Colonic mucosa (tissue), 4 donors: ENCODE data around the gene USH2A. TPM values are rescaled to one million over a fixed set of nuclear protein-coding genes. Genes with fewer than 3 reads are reported as not detected.
A peak's percentile ranks its signal among the peaks of the same experiment; 100 is the strongest.

ENCODE experiments used
- DNase-seq: peaks from one replicate; pipeline ENCODE4 v3.0.0-alpha.2; 2020
- H3K27ac ChIP-seq: fragments of 200-600 bp; one replicate; pipeline ENCODE4 v1.8.0; 2021
- H3K27me3 ChIP-seq: fragments of 200-600 bp; one replicate; pipeline ENCODE4 v1.8.0; 2021
- H3K36me3 ChIP-seq: fragments of 200-600 bp; one replicate; pipeline ENCODE4 v1.8.0; 2021
- H3K4me1 ChIP-seq: fragments of 200-600 bp; one replicate; pipeline ENCODE4 v1.8.0; 2021; ENCODE audit warnings: mild to moderate bottlenecking
- H3K4me3 ChIP-seq: fragments of 200-600 bp; one replicate; pipeline ENCODE4 v1.8.0; 2021
- H3K9ac ChIP-seq, 2 donors: one replicate each; pipeline ENCODE4 v1.7.0; 2013; ENCODE audit warnings: control low read depth in 2 of 2, low read depth in 2 of 2, low read length in 2 of 2
- H3K9me3 ChIP-seq: fragments of 200-600 bp; one replicate; pipeline ENCODE4 v1.8.0; 2021
- CTCF ChIP-seq: fragments of 200-600 bp; IDR thresholded peaks from one replicate; pipeline ENCODE4 v1.8.0; 2022; ENCODE audit warnings: antibody characterized with exemption, mild to moderate bottlenecking
- intact Hi-C: fragments of 100-400 bp; cut with DNase I; formaldehyde crosslinking; loops from one replicate; pipeline ENCODE4 v1.14.1; 2022
- total RNA-seq, 2 donors: library from RNA; stranded (reverse); fragmentation: NEBNext Ultra II Directional in 1 of 2; extraction: Animal tissue kit (Norgen Biotek cat#: 25700) in 1 of 2; gene quantifications; one replicate each; pipeline ENCODE4 v1.2.1, GENCODE V29; 2021
- donor health status: healthy.
- donor health status: DM: no; HTN: no; CAD: no.
- donor health status: DM: no; HTN: no; CAD: no.

USH2A gene
- total RNA-seq, 2 donors from 2014 or later: 0.02 TPM; not detected in 1

DNA sequence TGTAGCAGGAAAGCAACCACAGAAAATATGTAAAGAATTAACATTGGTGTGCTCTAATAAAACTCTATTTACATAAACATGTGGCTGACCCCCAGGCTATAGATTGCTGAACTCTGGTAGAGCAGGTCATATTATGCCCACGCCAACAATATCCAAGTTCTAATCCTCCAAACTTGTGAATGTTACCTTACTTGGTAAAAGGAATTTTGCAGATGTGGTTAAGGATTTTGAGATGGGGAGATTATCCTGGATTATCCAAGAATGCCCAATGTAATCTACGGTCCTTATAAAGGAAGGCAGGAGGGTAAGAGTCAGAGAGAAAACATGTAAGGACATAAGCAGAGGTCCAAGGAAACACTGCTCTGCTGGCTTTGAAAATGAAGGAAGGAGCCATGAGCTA is 201.0 kb downstream of the USH2A start:
- Histone ChIP-seq H3K4me3 (no peak overlapping the region), H3K27me3 (no peaks in the 10 kb centered on the region), H3K27ac (no peak overlapping the region), H3K36me3 (no peaks in the 10 kb centered on the region), H3K9me3 (no peaks in the 10 kb centered on the region), H3K4me1 (no peaks in the 10 kb centered on the region), H3K9ac (no peak overlapping the region)
- intact Hi-C loops: no loop called here
- no peak for DNase-seq
- no peak for TF ChIP-seq CTCF

GRCh38 chr1:216221260-216221700 is 202.0 kb downstream of the USH2A start:
- Histone ChIP-seq H3K27ac (no peak overlapping the region), H3K9ac (no peak overlapping the region), H3K9me3 (no peaks in the 10 kb centered on the region), H3K4me3 (peak overlapping the region; percentile 24), H3K27me3 (no peaks in the 10 kb centered on the region), H3K36me3 (no peaks in the 10 kb centered on the region), H3K4me1 (no peaks in the 10 kb centered on the region)
- DNase-seq: peak; percentile 57
- peak; percentile 45 for TF ChIP-seq CTCF
- intact Hi-C loops: no loop called here

DNA sequence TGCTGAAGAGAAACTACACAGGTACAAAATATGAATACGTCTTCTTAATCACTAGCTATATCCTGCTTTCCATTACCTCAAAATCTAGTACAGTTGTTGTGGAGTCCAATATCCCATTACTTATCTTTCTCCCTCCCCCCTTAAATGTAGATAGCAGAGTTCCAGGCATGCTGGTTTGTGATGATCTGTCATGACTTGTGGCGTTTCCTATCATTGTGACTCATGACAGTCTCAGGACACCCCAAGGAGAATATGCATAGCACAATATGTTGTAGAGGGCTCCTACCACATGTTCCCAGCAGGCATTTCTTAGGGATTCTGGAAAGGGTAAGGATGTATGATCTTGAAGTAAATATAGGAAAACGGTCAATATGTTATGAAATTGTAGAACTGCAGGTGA is 206.9 kb downstream of the USH2A start:
- H3K4me1 ChIP-seq: no peaks in the 10 kb centered on the region
- H3K27ac ChIP-seq: no peak overlapping the region
- no peak overlapping the region for H3K9ac ChIP-seq
- H3K36me3 ChIP-seq: no peaks in the 10 kb centered on the region
- H3K27me3 ChIP-seq: no peaks in the 10 kb centered on the region
- H3K9me3 ChIP-seq: no peaks in the 10 kb centered on the region
- no peak for DNase-seq
- intact Hi-C loops: no loop called here
- H3K4me3 ChIP-seq: no peak overlapping the region
- TF ChIP-seq CTCF: no peak

DNA sequence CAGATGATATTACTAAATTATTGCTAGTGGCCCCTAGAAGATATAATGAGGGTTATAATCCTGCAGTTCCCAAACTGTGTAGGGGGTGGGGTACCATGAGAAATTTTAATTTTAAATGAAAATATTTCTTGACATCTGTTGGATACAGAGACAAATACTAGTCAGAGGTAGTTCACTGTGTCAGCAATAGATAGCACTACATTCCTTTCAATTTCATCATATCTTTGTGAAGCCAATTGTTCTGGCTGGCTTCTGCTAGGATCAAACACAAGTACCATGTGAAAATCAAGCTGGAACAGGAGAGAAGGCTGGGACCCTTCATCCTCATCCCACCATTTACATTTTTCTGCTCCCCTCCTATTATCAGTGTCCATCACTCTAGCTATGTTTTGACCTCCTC is 208.1 kb downstream of the USH2A start:
- no peak overlapping the region for H3K27ac ChIP-seq
- no peaks in the 10 kb centered on the region for H3K36me3 ChIP-seq
- H3K9ac ChIP-seq: no peak overlapping the region
- H3K9me3 ChIP-seq: no peaks in the 10 kb centered on the region
- intact Hi-C loops: no loop called here
- DNase-seq: no peak
- H3K4me3 ChIP-seq: no peak overlapping the region
- H3K27me3 ChIP-seq: no peaks in the 10 kb centered on the region
- no peaks in the 10 kb centered on the region for H3K4me1 ChIP-seq
- TF ChIP-seq CTCF: no peak

DNA sequence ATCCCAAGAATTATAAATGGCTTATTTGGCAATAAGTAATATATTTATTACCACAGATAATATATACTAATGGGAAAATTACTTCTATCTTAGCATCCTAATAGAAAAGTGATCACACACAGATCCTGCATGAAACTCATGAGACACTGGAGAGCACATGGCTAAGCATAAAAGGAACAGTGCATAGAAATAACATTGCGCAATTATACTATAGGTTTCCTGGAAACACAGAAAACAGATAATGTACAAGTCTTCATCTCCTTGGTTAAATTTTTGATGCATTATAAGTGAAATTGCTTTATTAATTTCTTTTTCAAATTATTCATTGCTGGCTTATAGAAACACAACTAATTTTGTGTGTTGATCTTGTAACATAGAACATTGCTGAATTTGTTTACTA is 210.4 kb downstream of the USH2A start:
- TF ChIP-seq CTCF: no peak
- no peak overlapping the region for H3K4me3 ChIP-seq
- H3K9me3 ChIP-seq: no peaks in the 10 kb centered on the region
- H3K27me3 ChIP-seq: no peaks in the 10 kb centered on the region
- H3K9ac ChIP-seq: no peak overlapping the region
- H3K27ac ChIP-seq: no peak overlapping the region
- no peak for DNase-seq
- H3K36me3 ChIP-seq: no peaks in the 10 kb centered on the region
- intact Hi-C loops: no loop called here
- no peaks in the 10 kb centered on the region for H3K4me1 ChIP-seq

DNA sequence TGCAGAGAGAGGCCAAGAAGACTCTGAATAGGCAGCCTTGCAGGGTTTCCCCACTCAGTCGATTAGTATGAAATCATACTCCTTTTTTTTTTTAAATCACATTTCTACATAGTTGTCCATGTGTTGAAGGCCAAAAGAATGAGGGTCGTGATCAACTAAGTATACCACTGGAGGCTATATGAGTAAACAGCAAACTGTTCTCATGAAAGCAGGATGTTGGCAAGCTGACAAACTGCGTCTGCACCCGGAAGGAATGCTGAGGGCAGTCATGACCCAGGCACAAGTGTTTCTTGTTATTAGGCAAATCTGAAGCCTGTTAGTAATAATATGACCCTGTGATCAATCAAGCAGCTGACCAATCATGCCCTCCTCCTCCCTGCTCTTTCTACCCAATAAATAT is 213.2 kb downstream of the USH2A start:
- no peaks in the 10 kb centered on the region for H3K27me3 ChIP-seq
- H3K9ac ChIP-seq: no peak overlapping the region
- H3K36me3 ChIP-seq: no peaks in the 10 kb centered on the region
- H3K9me3 ChIP-seq: no peaks in the 10 kb centered on the region
- no peak for TF ChIP-seq CTCF
- DNase-seq: no peak
- intact Hi-C loops: no loop called here
- no peak overlapping the region for H3K27ac ChIP-seq
- no peaks in the 10 kb centered on the region for H3K4me1 ChIP-seq
- no peak overlapping the region for H3K4me3 ChIP-seq
